Measurements from ENCODE around the gene RAB34.

Gene RAB34

GRCh38 chr17:28745786-28746411 is 28.2 kb upstream of the RAB34 start:
- no peaks in the 10 kb centered on the region for H3K9me3 ChIP-seq (ENCODE audit: control insufficient read depth in 5 of 5, low read length in 5 of 5)
- peak overlapping the region in 1 of 5 donors; percentile 74 for H3K9ac ChIP-seq (ENCODE audit: low read length in 5 of 5)
- H3K27ac ChIP-seq (ENCODE audit: low read depth, low read length), result peak overlapping the region; percentile 46
- H3K4me1 ChIP-seq (ENCODE audit: control insufficient read depth in 5 of 5, insufficient read depth in 5 of 5, low read length in 5 of 5), result peaks cover 0 to 49% (median 44%) of the 10 kb centered on the region in 5 donors
- no peaks in the 10 kb centered on the region for H3K27me3 ChIP-seq (ENCODE audit: control insufficient read depth in 5 of 5, insufficient read depth in 4 of 5, low read length in 5 of 5)
- H3K36me3 ChIP-seq (ENCODE audit: control insufficient read depth in 5 of 5, insufficient read depth in 5 of 5, low read length in 5 of 5), result peaks cover 0 to 20% (median 19%) of the 10 kb centered on the region in 5 donors
- H3K4me3 ChIP-seq (ENCODE audit: low read depth in 1 of 5, low read length in 5 of 5), result peak overlapping the region in 2 of 5 donors; percentile 26 to 70

GRCh38 chr17:28744972-28745785 is 27.5 kb upstream of the RAB34 start:
- Histone ChIP-seq H3K9ac (ENCODE audit: low read length in 5 of 5) (peak overlapping the region; percentile 16 to 74 (median 68)), H3K27ac (ENCODE audit: low read depth, low read length) (peak overlapping the region; percentile 46), H3K4me3 (ENCODE audit: low read depth in 1 of 5, low read length in 5 of 5) (peak overlapping the region; percentile 58 to 71 (median 70)), H3K27me3 (ENCODE audit: control insufficient read depth in 5 of 5, insufficient read depth in 4 of 5, low read length in 5 of 5) (no peaks in the 10 kb centered on the region), H3K9me3 (ENCODE audit: control insufficient read depth in 5 of 5, low read length in 5 of 5) (no peaks in the 10 kb centered on the region), H3K4me1 (ENCODE audit: control insufficient read depth in 5 of 5, insufficient read depth in 5 of 5, low read length in 5 of 5) (peaks cover 0 to 54% (median 44%) of the 10 kb centered on the region in 5 donors), H3K36me3 (ENCODE audit: control insufficient read depth in 5 of 5, insufficient read depth in 5 of 5, low read length in 5 of 5) (peaks cover 0 to 20% (median 19%) of the 10 kb centered on the region in 5 donors)

DNA sequence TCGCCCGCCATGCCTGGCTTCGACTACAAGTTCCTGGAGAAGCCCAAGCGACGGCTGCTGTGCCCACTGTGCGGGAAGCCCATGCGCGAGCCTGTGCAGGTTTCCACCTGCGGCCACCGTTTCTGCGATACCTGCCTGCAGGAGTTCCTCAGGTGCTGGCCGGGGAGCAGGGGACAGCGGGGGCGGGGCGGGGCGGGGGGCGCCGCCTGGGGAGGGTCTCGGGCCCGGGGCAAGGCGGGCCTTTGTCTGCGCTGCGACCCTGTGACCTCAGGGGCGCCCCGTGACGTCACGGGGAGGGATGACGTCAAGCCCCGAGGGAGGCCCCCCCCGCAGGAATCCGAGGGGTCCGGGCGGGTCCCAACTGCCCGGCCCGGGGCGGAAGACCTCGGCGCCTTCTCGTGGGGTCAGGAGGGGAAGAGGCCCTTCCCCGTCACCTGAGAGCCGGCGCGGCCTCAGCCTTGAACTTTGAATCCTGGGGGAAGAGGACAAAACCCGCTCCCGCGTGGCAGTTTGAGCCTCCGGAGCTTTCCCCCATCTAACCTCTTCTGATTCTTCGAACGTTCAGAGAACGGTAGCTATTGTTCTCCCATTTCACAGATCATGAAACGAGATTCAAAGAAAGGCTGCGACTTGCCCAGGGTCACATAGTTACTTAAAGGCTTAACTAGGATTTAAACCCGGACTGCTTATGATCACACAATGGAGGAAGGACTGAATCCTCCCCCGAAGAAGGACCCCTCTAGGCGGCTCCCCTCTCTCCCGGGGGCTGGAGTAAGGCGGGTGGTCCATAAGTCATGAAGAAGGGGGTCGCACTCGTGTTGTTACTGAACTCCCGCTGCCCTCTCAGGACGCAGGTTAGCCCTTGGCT is 26.7 kb upstream of the RAB34 start:
- Histone ChIP-seq H3K4me1 (ENCODE audit: control insufficient read depth in 5 of 5, insufficient read depth in 5 of 5, low read length in 5 of 5) (peaks cover 0 to 54% (median 43%) of the 10 kb centered on the region in 5 donors), H3K27ac (ENCODE audit: low read depth, low read length) (peak overlapping the region; percentile 46), H3K27me3 (ENCODE audit: control insufficient read depth in 5 of 5, insufficient read depth in 4 of 5, low read length in 5 of 5) (no peaks in the 10 kb centered on the region), H3K4me3 (ENCODE audit: low read depth in 1 of 5, low read length in 5 of 5) (peak overlapping the region; percentile 65 to 71 (median 70)), H3K9ac (ENCODE audit: low read length in 5 of 5) (peak overlapping the region; percentile 16 to 74 (median 68)), H3K36me3 (ENCODE audit: control insufficient read depth in 5 of 5, insufficient read depth in 5 of 5, low read length in 5 of 5) (peaks cover 0 to 20% (median 18%) of the 10 kb centered on the region in 5 donors), H3K9me3 (ENCODE audit: control insufficient read depth in 5 of 5, low read length in 5 of 5) (no peaks in the 10 kb centered on the region)

DNA sequence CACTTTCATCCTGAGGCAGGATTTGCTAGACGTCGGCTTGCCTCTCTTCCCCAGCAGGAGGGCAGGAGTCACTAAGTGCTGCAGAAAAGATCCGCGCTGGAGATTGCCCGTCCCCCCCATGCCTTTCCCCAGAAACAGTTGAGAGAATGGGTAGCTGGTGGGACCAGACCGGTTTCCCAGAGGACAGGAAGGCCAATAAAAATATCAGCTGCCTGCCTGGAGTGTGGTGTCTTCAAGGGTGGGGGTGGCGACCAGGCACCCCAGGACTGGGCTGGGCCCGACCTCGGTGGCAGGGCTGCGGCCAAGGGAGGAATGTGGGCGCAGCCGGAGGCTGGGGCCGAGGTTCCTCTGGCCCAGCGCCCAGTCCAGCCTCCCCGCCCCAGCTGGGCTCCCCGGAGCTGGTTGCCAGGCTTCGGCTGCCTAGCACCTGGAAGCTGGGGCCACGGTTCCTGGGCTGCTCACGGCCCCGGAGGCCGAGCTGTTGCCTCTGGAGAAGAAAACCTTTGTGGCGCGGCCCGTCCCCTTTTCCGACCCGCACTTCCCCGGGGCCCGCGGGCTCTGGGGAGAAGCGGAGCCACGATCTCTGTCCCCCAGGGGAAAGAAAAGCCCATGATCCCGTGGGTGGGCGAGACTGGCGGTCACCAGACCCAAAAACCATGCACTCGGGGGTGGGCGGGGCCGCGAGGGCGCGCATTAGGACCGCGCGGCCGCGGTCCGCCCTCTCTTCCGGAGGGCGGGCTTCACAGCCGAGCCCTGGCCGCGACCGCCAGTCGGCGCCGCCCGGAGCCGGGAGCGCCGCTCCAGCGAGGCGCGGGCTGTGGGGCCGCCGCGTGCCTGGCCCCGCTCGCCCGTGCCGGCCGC is 25.8 kb upstream of the RAB34 start, which contains the start of gene TRAF4:
TRAF4 (plus strand) TSS at position 769 of the 861 bp plus-strand sequence. CDS start 102 bp downstream, outside the sequence.
- peaks cover 0 to 13% (median 9%) of the 10 kb centered on the region in 5 donors for H3K36me3 ChIP-seq (ENCODE audit: control insufficient read depth in 5 of 5, insufficient read depth in 5 of 5, low read length in 5 of 5)
- peak within 1 kb of the TSS; percentile 16 to 82 (median 73) for H3K9ac ChIP-seq (ENCODE audit: low read length in 5 of 5)
- peak within 1 kb of the TSS; percentile 60 for H3K27ac ChIP-seq (ENCODE audit: low read depth, low read length)
- no peaks in the 10 kb centered on the region for H3K9me3 ChIP-seq (ENCODE audit: control insufficient read depth in 5 of 5, low read length in 5 of 5)
- no peaks in the 10 kb centered on the region for H3K27me3 ChIP-seq (ENCODE audit: control insufficient read depth in 5 of 5, insufficient read depth in 4 of 5, low read length in 5 of 5)
- H3K4me3 ChIP-seq (ENCODE audit: low read depth in 1 of 5, low read length in 5 of 5), result peak within 1 kb of the TSS; percentile 65 to 71 (median 70)
- peaks cover 0 to 54% (median 43%) of the 10 kb centered on the region in 5 donors for H3K4me1 ChIP-seq (ENCODE audit: control insufficient read depth in 5 of 5, insufficient read depth in 5 of 5, low read length in 5 of 5)

DNA sequence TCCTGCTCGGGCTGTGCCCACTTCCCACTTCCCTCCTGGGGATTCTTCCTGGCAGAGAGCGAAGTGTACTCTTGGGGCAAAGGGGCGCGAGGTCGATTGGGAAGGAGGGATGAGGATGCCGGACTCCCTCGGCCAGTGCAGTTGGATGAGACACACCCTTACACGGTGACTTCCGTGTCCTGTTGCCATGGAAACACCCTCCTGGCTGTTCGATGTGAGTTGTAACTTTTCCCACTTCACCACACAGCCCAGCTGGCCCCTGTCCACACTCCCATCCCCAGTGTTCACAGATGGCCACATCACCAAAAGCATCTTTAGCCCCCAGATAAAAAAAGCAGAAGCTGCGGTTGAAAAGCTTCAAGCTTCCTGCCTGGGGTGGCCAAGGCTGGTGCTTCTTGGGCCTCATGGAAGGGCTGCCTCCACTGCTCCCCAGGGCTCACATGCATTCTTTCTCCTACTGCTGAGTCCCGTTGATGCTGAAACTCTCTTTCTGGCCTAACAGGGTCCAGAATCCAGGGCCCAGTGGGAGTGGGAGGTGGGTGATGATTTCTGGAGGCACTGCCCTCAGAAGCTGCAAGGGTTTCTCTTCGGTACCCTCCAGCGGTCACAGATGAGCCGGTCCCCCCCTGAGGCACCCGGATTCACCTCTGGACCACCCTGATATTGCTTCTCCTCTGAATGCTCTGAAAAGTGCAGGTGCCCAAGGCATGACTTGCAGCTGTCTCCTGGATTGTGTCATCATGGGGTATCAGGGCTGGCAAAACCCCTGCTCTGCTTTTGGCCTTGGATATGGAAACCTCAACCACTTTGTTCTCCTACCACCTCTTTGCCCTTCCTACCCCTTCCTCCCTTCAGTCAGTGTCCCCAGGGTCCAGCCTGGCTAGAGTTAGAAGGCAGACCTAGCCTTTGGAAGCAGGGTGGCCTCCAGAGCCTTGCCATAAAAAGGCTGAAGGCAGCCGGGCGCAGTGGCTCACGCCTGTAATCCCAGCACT is 24.0 kb upstream of the RAB34 start:
- Histone ChIP-seq H3K9ac (ENCODE audit: low read length in 5 of 5) (no peak overlapping the region), H3K27me3 (ENCODE audit: control insufficient read depth in 5 of 5, insufficient read depth in 4 of 5, low read length in 5 of 5) (no peaks in the 10 kb centered on the region), H3K27ac (ENCODE audit: low read depth, low read length) (no peak overlapping the region), H3K9me3 (ENCODE audit: control insufficient read depth in 5 of 5, low read length in 5 of 5) (no peaks in the 10 kb centered on the region), H3K36me3 (ENCODE audit: control insufficient read depth in 5 of 5, insufficient read depth in 5 of 5, low read length in 5 of 5) (peaks cover 0 to 3% (median 0%) of the 10 kb centered on the region in 5 donors), H3K4me3 (ENCODE audit: low read depth in 1 of 5, low read length in 5 of 5) (no peak overlapping the region), H3K4me1 (ENCODE audit: control insufficient read depth in 5 of 5, insufficient read depth in 5 of 5, low read length in 5 of 5) (peaks cover 0 to 50% (median 34%) of the 10 kb centered on the region in 5 donors)

DNA sequence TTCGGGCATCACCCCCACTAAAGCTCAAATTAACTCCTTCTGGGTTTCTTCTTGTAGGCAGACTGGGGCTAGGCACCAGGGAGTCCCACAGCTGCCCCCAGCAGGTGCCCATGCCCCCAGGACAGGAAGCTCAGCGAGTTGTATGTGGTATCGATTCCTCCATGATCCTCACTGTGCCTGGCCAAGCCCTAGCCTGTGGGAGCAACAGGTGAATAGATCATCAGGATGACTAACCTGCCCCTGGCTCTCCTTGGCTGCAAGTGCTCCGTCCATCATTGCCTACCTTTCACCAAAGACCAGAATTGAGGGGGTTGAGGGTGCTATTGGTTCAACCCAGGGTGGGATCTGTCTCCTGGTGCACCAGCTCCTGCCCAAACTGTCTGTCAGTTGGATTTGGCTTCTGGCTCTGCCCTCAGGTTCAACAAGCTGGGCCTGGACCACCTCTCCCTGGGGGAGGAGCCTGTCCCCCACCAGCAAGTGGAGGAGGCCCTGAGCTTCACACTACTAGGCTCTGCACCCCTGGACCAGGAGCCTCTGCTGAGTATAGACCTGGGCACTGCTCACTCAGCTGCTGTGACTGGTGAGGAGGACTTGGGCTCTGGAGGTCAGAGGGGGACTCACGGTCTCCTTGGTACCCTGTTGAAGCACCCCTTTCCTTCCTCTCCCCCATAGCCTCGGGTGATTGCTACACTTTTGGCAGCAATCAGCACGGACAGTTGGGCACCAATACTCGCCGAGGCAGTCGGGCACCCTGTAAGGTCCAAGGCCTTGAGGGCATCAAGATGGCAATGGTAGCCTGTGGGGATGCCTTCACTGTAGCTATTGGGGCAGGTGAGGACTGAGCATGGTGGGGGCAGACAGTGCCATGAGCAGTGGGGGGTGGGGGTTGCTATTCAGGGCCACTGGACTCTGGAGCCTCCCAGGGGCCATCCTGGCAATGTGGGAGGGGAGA is 23.0 kb upstream of the RAB34 start:
- peaks cover 0 to 40% (median 28%) of the 10 kb centered on the region in 5 donors for H3K4me1 ChIP-seq (ENCODE audit: control insufficient read depth in 5 of 5, insufficient read depth in 5 of 5, low read length in 5 of 5)
- H3K36me3 ChIP-seq (ENCODE audit: control insufficient read depth in 5 of 5, insufficient read depth in 5 of 5, low read length in 5 of 5), result peaks cover 0 to 3% (median 0%) of the 10 kb centered on the region in 5 donors
- H3K27ac ChIP-seq (ENCODE audit: low read depth, low read length), result no peak overlapping the region
- H3K4me3 ChIP-seq (ENCODE audit: low read depth in 1 of 5, low read length in 5 of 5), result no peak overlapping the region
- H3K27me3 ChIP-seq (ENCODE audit: control insufficient read depth in 5 of 5, insufficient read depth in 4 of 5, low read length in 5 of 5), result no peaks in the 10 kb centered on the region
- H3K9ac ChIP-seq (ENCODE audit: low read length in 5 of 5), result no peak overlapping the region
- no peaks in the 10 kb centered on the region for H3K9me3 ChIP-seq (ENCODE audit: control insufficient read depth in 5 of 5, low read length in 5 of 5)

GRCh38 chr17:28738680-28739384 is 21.2 kb upstream of the RAB34 start:
- Histone ChIP-seq H3K27ac (ENCODE audit: low read depth, low read length) (no peak overlapping the region), H3K27me3 (ENCODE audit: control insufficient read depth in 5 of 5, insufficient read depth in 4 of 5, low read length in 5 of 5) (no peaks in the 10 kb centered on the region), H3K9ac (ENCODE audit: low read length in 5 of 5) (no peak overlapping the region), H3K4me3 (ENCODE audit: low read depth in 1 of 5, low read length in 5 of 5) (no peak overlapping the region), H3K4me1 (ENCODE audit: control insufficient read depth in 5 of 5, insufficient read depth in 5 of 5, low read length in 5 of 5) (peaks cover 0 to 25% (median 14%) of the 10 kb centered on the region in 5 donors), H3K9me3 (ENCODE audit: control insufficient read depth in 5 of 5, low read length in 5 of 5) (no peaks in the 10 kb centered on the region), H3K36me3 (ENCODE audit: control insufficient read depth in 5 of 5, insufficient read depth in 5 of 5, low read length in 5 of 5) (peaks cover 0 to 3% (median 0%) of the 10 kb centered on the region in 5 donors)
